A549 (cell line): Measurements from ENCODE around the gene OPN1MW3.

Experiments used
- BHLHE40 ChIP-seq: IDR thresholded peaks from 2 replicates; pipeline ENCODE4 v1.6.1; 2012; ENCODE audit warnings: low read depth, low read length, inconsistent platforms
- CHD2 ChIP-seq: fragments of 150-350 bp; IDR thresholded peaks from 2 replicates; pipeline ENCODE4 v1.6.1; 2014; ENCODE audit warnings: low read length; ENCODE audit not compliant: partially characterized antibody
- CTCF ChIP-seq: fragments of >200 bp; sonication (Bioruptor Twin); formaldehyde crosslinking; IDR thresholded peaks from 3 replicates; pipeline ENCODE4 v1.5.1; 2016
- TF ChIP-seq, protein P1 (sequence below): IDR thresholded peaks from 2 replicates; pipeline ENCODE4 v1.6.1; 2012
- TF ChIP-seq, protein P2 (sequence below): fragments of 450-650 bp; IDR thresholded peaks from 2 replicates; pipeline ENCODE4 v1.6.1; 2014; ENCODE audit warnings: antibody characterized with exemption

DNA sequence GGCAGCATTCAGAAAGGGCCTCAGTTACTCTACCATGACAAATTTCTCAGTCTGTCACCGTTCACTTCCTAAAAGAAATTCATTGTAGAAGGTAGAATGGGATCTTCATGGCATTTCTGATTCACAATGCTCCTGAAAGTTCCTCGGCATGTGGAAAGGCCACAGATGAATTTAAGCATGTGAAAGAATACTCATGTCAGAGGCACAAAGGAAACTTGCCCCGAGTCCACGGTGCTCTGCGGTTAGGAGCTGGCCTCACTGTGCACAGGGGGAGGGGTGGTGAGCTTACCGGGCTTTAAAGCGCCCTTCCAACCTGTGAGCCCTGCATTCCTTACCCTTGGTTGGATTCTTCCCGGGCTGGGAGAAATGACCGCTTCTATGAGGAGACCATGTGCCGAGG lies 47.5 kb downstream of the OPN1MW3 start:
- TF ChIP-seq CTCF (no peak), CHD2 (no peak), BHLHE40 (no peak)
- TF ChIP-seq, protein P1, sequence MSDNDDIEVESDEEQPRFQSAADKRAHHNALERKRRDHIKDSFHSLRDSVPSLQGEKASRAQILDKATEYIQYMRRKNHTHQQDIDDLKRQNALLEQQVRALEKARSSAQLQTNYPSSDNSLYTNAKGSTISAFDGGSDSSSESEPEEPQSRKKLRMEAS: no peak
- TF ChIP-seq, protein P2, sequence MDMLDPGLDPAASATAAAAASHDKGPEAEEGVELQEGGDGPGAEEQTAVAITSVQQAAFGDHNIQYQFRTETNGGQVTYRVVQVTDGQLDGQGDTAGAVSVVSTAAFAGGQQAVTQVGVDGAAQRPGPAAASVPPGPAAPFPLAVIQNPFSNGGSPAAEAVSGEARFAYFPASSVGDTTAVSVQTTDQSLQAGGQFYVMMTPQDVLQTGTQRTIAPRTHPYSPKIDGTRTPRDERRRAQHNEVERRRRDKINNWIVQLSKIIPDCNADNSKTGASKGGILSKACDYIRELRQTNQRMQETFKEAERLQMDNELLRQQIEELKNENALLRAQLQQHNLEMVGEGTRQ: no peak
